GM12892 (cell line): ENCODE measurements around the gene PPFIA3.
"Not testable (repeated sequence)": the region's sequence is repeated elsewhere in the genome, so short reads cannot be mapped to it uniquely, and the experiment has no call there.

Source experiments
- DNase-seq: peaks from one replicate; pipeline ENCODE4 v3.0.0; 2011; ENCODE audit not compliant: insufficient read length
- FAIRE-seq: peaks from 2 replicates; lab custom pipeline; 2011; peaks lifted over from hg19 to GRCh38; lab: Jason Lieb, UNC
- POLR2A ChIP-seq: IDR thresholded peaks from 2 replicates; pipeline ENCODE4 v1.6.1; 2011; ENCODE audit warnings: low read depth, low read length, control low read depth
- POLR2AphosphoS5 ChIP-seq: IDR thresholded peaks from 2 replicates; pipeline ENCODE4 v1.6.1; 2011; ENCODE audit warnings: low read depth, low read length, control low read depth
- TAF1 ChIP-seq: IDR thresholded peaks from 2 replicates; pipeline ENCODE4 v1.6.1; 2011; ENCODE audit warnings: low read depth, mild to moderate bottlenecking, control low read depth, low read length, borderline replicate concordance

PPFIA3 gene

GRCh38 chr19:49116544-49116943 lies 2.8 kb upstream of the PPFIA3 start:
- TF ChIP-seq POLR2AphosphoS5 (no peak), TAF1 (no peak), POLR2A (no peak)
- DNase-seq (no peak), FAIRE-seq (no peak)

DNA sequence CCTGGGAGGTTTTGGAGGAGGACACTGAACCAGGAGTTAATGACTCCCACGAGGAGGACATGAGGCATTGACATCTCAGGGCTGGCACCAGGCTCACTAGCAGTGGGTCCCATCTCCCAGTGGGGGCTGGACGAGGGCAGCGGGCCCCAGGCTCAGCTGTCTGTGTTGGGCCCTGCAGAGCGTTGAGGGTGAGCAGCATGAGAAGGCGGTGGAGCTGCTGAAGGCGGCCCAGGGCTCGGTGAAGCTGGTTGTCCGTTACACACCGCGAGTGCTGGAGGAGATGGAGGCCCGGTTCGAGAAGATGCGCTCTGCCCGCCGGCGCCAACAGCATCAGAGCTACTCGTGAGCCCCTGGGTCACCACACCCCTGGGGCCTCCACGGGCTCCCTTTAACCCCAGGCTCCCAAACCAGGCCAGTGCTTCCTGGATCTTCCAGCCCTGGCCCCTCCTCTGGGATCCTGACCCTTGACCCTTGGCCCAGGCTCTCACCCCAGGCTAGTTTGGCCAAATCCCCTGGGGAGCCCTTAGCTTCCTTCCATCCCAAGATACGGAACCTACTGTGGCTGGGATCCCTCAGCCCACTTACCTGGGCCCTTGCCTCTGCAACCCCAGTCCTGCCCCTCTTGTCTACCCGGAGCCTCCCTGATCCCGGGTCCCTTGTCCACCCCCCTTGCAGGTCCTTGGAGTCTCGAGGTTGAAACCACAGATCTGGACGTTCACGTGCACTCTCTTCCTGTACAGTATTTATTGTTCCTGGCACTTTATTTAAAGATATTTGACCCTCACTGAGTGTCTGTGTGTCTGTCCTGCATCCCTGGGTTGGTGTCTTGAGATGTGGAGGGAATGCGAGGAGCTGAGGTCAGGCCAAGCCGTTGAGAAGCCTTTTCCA lies 1.4 kb upstream of the PPFIA3 start:
- FAIRE-seq (no peak), DNase-seq (no peak)
- no peak for TF ChIP-seq TAF1

- peak; percentile 96 for DNase-seq
- TF ChIP-seq POLR2A (peak; percentile 66; the same call in 1 of the 2 replicates), TAF1 (no peak), POLR2AphosphoS5 (no peak; the same call in 1 of the 2 replicates)
- peak; percentile 99 for FAIRE-seq
Measured at GRCh38 chr19:49118565-49119410, 556 bp upstream of the PPFIA3 start, which contains the start of gene C19orf73. C19orf73 (minus strand) TSS chr19:49119143; CDS start chr19:49119022, 121 bp downstream.

GRCh38 chr19:49120325-49120683 lies 960 bp downstream of the PPFIA3 start:
- TF ChIP-seq TAF1: no peak
- TF ChIP-seq POLR2A: no peak
- no peak for TF ChIP-seq POLR2AphosphoS5
- DNase-seq (no peak), FAIRE-seq (no peak)

DNA sequence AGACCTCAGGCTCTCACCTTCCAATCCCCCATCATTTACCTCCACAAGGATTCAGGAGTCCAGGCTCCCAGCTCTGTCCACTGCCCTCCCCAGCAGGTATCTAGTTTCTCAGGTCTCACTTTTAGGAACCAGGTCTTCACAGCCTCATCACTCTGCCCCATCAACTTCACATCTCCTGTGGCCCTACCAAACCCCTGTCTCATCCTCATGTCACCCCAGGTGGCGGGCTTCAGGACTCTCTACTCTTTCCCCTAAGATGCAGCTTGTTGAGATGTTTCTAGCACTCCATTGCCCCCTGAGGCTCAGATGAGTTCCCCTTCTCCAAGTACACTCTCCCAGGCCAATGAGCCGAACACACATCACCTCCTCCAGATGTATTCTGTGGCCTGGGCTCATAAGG lies 1.5 kb downstream of the PPFIA3 start:
- FAIRE-seq (no peak), DNase-seq (no peak)
- TF ChIP-seq POLR2AphosphoS5 (no peak), POLR2A (no peak), TAF1 (no peak)

DNA sequence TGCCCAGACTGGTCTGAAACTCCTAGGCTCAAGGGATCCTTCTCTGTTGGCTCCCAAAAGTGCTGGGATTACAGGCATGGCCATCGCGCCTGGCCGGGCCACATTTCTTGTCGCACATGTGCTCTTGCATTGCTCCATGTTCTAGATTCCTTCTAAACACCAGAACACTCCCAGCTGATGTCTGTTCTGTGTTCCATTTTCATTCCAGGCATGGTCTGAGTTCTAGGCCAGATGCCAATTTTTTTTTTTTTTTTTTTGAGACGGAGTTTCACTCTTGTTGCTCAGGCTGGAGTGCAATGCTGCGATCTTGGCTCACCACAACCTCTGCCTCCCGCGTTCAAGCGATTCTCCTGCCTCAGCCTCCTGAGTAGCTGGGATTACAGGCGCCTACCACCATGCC lies 2.5 kb downstream of the PPFIA3 start:
- not testable (repeated sequence) for DNase-seq, FAIRE-seq

DNA sequence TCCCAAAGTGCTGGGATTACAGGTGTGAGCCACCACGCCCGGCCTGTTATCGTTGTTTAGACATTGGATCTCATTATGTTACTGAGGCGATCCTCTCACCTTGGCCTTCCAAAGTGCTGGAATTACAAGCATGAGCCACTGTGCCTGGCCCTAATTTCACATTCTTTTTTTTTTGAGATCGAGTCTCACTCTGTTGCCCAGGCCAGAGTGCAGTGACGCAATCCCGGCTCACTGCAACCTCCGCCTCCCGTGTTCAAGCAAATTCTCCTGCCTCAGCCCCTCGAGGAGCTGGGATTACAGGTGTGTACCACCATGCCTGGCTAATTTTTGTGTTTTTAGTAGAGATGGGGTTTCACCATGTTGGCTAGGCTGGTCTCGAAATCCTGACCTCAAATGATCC lies 3.9 kb downstream of the PPFIA3 start:
- FAIRE-seq, DNase-seq: not testable (repeated sequence)

GRCh38 chr19:49125025-49125731 lies 5.8 kb downstream of the PPFIA3 start:
- FAIRE-seq (no peak), DNase-seq (no peak)
- no peak for TF ChIP-seq TAF1

- TF ChIP-seq POLR2A: no peak
- no peak for TF ChIP-seq TAF1
- no peak for TF ChIP-seq POLR2AphosphoS5
- DNase-seq (no peak), FAIRE-seq (no peak)
Measured at GRCh38 chr19:49126575-49126974, 7.2 kb downstream of the PPFIA3 start.

GRCh38 chr19:49127225-49127624 lies 7.9 kb downstream of the PPFIA3 start:
- not testable (repeated sequence) for FAIRE-seq, DNase-seq

DNA sequence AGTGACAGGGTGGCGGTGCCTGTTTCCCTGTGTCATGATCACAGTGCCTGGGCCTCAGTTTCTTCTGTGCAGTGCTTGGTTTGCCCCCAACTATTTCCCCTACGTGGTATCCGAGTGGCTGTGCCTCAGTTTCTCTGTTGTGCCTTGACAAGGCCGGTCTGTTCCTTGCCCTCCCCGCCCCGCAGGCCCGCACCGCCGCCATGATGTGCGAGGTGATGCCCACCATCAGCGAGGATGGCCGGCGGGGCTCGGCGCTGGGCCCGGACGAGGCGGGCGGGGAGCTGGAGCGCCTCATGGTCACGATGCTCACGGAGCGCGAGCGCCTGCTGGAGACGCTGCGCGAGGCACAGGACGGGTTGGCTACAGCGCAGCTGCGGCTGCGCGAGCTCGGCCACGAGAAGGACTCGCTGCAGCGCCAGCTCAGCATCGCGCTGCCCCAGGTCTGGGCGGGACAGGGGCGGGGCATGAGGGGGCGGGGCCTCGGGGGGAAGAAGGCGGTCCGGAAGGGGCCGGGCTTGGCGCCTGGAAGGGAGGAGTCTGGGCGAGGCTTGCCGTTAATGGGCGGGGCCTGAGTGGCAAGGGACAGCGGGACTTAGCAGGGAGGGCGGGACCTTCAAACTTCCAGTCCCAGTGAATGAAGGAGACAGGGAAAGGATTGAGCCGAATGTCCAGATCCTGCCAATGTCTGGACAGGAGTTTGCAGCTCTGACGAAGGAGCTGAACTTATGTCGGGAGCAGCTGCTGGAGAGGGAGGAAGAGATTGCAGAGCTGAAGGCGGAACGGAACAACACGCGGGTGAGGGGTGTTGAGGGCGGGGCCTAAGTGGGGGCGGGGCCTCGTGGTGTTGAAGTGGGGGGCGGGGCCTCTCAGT lies 8.6 kb downstream of the PPFIA3 start:
- TF ChIP-seq POLR2AphosphoS5 (no peak), TAF1 (no peak), POLR2A (no peak)
- FAIRE-seq (peak; percentile 97), DNase-seq (peak; percentile 99)
